ENCODE results near the gene NFYA.

DNA sequence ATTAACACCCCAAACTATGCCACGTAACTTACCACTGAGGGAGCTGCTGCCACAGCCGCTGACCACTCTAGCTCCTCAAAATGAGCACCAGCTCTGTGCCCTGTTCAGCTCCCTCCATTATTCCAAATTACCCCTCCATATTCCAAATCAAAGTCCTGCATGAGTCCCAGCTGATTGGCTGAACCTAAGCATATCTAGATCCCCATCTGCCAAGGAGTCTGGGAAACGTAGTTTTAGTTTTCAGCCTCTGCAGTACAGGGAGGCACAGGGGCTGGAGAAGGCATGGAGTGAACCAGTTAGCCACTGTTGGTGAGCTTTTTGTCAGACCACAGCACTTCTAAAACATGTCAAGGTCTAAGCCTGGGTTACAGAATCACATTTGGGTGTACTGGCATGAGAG, 49.7 kb upstream of the NFYA start:
- TF ChIP-seq, protein P1, sequence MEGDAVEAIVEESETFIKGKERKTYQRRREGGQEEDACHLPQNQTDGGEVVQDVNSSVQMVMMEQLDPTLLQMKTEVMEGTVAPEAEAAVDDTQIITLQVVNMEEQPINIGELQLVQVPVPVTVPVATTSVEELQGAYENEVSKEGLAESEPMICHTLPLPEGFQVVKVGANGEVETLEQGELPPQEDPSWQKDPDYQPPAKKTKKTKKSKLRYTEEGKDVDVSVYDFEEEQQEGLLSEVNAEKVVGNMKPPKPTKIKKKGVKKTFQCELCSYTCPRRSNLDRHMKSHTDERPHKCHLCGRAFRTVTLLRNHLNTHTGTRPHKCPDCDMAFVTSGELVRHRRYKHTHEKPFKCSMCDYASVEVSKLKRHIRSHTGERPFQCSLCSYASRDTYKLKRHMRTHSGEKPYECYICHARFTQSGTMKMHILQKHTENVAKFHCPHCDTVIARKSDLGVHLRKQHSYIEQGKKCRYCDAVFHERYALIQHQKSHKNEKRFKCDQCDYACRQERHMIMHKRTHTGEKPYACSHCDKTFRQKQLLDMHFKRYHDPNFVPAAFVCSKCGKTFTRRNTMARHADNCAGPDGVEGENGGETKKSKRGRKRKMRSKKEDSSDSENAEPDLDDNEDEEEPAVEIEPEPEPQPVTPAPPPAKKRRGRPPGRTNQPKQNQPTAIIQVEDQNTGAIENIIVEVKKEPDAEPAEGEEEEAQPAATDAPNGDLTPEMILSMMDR (IDR thresholded peaks at IDR 0.05) = no peak
- TF ChIP-seq POLR2A (IDR thresholded peaks at IDR 0.05) (no peak), POLR2AphosphoS5 (IDR thresholded peaks at IDR 0.05) (no peak)
